GM04504 (cell line): Measurements from ENCODE around the gene PKNOX2.

Experiments used
- DNase-seq: peaks from one replicate; pipeline ENCODE4 v3.0.0-alpha.2; 2012; ENCODE audit warnings: low read depth

PKNOX2 gene

DNA sequence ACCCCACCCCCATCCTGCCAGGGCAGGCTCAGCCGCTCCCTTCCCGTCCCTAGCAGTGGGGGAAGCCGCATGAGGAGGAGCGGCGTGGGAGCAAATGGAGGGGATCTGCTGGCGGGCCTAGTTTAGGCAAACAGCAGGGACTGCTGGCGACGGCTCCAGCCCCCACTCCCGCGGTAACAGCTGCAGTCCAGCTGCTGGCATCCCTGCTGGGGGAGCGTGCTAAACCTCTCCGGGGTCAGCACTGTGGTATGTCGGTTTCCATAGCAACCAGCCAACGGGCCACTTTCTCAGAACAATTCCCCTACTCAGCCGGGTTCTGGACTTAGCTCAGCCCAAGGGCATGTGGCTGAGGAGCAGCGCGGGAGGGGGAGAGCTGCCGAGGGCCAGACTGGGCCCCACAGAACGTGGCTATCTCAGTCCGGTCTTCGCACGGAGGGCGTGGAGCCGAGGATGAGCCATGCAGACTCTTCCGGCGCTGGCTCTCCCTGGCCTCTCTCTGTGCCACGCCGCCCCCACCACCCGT lies 98.8 kb downstream of the PKNOX2 start:
- DNase-seq = peak; percentile 95

DNA sequence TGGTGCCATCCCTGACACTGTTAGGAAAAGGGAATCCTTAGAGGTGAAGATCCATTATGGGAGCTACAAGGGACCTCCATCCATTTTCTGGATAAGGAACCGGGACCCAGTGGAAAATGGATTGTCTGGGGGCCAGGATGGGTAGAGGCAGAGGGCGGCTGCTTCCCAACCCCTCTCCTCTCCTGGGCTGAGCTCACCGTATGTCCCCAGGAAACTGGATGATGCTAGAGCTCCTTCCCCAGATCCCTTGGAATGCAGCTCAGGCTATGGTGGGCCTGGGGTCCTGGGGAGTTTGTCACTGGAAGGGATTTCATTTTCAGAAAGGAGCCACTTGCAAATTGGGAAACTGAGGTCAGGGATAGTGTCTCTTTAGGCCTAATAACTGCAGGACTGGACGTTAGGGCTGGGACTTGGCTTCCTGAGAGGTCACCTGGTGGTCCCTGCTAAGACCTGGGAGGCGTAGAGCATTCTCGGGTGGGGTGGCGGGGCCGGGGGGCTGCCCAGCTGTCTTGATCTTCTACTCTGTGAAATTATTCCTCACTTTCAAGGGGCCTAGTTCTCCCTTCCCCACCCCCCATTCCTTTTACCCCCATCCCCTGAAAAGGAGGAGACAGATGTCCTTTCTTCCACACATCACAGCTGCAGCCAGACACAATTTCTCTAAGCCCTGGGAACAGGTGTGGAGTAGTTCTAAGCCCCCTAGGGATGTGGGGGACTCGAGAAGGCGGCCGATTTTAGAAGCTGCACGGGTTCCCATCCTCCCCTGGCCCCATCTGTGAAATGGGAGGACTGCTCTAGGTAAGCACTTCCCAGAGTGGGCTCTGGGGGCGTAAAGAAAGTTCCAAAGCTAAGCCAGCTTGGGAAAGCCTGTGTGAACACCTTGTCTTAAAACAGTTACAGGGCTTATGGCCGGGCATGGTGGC lies 99.8 kb downstream of the PKNOX2 start:
- no peak for DNase-seq

DNA sequence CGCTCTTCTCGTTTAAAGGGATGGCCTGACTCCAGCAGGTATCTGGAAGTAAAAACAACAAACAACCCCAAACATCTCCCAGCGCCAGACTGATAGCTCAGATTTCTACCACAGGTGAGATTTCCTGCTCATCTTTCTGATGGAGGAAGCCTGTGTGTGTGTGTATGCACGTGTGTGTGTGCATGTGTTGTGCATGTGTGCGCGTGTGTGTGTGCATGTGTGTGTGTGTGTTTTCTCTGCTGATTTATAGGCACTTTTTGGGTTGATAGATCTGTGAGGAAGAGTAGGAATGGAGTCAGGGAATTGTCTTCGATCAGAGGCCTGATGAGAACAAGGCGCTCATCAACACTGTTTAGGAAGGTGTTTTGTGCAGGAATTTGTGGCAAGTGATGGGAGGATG lies 103.0 kb downstream of the PKNOX2 start:
- DNase-seq = no peak

DNA sequence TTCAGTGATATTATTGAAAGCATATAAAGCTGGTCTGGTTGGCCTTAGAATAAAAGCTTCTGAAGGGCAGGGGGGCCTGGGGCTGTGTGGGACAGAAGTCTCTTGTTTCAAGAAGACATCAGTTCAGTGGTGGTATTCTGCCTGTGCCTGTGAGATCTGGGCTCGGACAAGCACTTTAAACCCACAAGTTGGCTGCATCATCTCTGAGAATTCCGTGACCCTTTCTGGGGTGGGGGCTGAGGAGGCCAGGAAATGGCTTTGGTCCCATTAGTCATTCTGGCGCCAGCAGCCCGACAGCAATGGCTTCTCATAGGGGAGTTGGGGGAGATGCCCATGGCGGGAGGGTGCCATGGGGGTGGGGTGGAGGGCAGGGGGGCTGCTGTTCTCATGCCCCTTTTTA lies 104.1 kb downstream of the PKNOX2 start:
- no peak for DNase-seq

DNA sequence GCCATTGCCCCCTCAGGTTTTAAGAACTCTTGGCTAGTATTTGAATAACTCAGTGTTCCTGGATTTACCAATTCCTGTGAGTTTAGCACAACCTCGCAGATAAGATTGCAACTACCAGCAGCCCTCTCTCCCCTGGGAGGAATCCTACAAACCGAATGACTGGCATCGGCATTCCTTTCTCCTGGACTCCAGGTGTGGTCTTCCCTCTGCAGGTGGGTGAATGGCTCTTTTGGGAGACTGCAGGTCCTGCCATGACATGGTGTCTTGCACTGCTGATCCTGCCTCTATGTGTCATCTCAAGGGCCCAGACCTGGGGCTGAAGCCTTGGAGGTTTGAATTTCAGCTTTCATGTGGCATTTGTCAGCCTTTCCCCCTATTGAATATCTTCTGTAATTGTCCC lies 105.6 kb downstream of the PKNOX2 start:
- no peak for DNase-seq

DNA sequence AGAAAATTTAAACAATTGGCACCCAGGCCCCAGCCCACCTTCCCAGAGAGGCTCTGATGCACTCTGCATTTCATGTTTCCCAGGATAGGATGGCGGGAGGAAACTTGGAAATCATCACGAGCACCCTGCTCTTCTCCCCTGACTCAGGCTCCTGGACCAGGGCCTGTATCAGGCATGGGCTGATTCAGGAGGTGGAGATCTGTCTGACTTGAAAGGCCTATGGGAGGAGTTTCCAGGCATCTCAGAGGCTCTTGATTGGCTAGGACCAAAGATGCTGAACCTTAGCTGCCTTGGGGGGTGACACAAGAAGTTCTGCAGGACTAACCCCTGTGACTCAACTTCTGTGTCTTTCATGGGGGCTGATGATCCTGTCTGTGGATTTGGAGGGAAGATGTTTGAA lies 106.2 kb downstream of the PKNOX2 start:
- no peak for DNase-seq

DNA sequence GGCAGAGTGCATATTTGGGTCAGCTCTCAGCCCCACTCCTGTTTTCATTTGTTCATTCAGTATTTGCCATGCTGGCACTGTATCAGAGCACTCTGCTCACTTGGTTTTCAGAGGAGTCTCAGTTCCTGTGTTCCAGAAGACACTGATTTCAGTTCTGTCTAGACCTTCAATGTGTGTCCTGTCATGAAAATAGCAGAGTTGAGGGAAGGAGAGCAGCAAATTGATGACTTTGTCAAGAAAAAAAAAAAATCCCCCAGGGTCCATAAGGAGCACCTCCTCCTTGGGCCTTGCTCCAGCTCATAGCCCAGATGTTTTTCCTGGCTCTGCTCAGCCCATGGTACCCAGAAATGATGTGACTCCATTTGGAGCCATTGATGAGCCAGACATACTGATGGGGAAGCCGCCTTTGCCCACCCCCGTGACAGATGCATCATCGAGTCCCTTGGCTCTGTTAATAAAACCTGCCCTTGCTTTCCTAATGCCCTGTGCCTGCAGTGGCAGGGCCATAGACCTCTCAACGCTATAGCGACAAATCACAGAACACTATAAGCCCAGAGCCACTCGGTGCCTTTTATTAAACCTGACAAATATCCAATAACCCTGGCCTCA lies 107.0 kb downstream of the PKNOX2 start:
- DNase-seq = no peak

DNA sequence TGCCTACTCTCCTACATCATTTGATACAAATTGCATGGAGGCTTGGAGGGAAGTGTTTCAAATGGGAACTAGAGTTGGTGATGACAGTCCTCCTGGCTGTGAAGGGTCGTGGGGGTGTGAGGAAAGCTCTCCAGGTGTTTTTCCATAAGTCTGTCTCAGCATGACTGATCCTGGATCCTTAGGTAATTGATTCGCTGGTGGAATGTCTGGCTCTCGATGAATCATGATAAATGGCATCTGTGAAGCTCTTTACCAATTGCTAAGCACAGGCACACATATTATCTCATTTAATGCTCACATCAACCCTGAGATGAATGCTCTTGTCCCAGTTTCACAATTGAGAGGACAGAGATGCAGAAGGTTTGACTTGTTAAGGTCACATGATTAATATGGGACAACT lies 107.5 kb downstream of the PKNOX2 start:
- DNase-seq = no peak

DNA sequence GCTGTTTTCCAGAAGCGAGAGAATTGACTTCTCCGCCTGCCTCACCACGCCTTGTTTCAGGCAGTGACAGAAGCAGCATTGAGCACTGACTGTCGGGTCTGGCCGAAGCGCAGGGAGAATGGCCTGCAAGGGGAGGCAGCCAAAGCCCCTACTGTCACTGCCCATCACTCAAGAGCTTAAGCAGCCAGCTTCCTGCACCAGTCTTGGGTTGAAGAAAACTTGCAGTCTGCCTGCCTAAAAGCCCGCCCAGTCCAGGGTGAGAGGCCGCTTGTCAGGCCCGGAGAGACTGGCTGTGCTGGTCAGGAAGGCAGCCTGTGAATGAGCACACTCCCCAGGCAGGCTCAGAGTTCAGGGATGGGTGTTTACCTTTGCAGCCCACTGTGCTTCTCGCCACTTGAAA lies 108.3 kb downstream of the PKNOX2 start:
- DNase-seq = no peak

DNA sequence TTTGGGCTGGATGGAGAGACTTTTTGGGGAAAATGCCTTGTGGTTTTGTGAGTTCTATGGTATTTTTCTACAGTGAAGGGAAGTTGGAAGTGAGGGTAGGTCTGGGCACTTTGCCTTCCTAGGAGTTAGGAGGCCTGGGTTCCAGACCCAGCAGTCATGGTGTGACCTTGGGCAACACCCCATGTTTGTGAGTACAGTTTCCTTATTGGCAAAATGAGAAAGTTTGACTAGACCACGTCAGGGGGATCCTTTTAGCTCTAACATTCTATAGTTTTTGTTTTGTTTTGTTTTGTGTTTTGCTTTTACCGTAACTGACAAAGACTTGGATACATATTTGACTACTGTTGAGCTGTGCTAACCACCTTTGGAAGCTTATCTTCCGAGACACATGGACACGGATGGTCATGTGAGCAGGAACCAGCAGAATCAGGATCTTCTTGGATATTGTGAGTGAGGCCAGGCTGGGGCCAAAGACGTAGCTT lies 109.0 kb downstream of the PKNOX2 start:
- DNase-seq = no peak

DNA sequence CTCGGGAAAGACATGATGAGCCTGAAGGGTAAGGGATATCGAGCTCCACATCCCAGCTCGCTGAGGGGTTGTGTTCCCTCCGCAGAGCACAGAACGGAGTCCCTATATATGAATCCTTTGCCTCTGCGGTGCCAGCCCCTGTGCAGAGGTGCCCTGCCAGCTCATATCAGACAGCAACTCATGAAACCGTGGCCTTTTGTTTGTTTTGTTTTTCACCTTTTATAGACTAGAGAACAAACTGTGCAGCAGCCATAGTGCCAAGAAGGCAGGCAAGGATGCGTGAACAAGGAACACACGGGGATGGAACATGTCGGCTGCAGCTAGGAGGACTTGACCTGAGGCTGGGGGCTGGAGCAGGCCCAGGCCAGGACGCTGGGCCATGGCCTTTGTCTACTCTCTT lies 109.8 kb downstream of the PKNOX2 start:
- no peak for DNase-seq

DNA sequence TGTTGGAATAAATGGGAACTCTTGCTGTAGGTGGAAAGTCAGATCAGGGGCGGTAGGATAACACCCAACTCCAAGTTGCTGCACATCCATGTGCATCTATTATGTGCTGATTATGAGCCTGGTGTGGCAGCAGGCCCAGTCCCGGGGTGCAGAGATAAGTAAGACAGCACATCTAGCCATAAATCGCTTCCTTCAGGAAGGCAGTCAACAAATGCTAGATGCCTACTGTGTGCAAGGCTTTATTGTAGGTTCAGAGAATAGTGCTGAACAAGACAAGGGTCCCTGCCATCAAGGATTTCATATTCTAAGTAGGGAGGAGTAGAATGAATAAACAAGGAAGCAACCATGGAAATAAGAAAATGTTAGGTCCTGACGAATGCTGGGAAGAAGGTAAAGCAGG lies 110.2 kb downstream of the PKNOX2 start:
- no peak for DNase-seq

DNA sequence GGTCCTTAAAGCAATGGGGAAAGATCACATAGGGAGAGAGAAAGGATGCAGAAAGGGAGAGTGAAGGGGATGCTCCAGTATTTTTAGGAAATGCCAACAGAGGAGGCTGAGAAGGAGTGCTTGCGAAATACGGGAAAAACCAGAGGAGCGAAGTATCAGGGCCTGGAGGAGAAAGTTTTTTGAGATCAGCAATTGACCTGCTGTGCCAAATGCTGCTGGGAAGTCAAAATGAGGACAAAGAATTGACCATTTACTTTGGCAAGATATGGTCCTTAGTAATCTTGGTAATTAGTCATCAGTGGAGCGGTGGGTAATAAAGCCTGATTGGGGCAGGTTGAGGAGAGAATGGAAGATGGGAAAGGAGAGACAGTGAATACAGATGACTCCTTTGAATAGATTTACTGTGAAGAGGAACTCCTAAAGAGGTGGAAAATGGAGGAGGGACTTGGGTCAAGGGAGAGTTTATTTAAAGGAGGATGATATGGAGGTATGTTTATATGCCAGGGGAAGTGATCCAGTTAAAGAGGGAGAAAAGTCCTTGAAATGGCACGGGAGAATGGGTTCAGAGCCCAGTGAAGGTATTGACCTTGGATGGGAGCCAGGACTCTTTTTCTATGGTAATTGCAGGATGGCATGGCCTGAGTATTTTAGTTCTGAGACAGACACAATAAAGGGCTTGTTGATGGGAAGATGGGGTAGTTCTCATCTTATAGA lies 111.5 kb downstream of the PKNOX2 start:
- DNase-seq = no peak

DNA sequence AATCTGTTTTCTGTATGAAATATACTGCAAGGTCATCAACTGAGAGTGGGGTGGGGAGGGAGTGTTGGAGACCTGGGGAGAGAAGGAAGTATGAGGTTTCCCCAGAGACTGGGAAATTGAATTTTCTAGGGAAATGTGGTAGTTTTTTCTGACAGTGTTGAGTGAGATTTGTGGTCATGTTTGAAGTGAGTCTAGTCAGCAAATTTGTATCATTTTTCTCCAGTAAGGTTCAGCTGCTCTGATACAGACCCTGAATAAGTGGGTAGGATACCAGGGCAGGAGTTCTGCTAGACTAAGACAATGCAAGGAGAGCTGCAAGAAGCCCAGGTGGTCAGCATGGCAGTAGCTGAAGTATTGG lies 112.0 kb downstream of the PKNOX2 start:
- DNase-seq = no peak

DNA sequence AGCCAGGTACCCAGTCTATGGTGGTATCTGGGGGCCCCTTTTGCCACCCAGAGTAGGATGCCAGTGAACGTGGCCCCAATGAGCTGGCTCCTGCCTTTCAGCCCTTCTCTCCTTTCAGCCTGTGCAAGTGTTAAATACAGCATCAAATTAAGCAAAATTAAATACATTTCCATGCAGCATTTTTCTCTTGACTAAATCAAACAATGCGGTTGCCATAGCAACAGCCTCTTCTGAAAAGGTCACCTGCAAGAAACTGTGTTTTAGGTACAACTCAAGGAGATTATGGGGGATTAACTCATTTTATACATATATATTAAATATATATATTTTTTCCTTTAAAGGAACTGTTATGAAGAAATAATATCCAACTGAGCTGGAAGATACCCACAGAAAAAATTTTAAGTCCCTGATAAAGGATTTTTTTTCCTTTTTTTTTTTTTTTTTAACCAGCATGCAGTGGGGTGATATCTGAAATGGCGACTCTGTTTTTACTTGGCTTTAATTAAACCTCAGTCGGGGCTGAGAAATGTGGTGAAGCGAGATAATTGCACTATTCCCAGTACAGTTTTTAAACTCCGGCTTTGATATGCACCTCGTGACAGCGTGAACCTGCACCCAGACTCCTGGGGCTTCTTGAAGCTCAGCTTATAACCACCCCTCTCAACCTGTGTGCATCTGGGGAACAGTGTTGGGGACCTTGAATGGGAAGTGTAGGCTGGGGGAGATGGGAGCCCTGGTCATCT lies 115.3 kb downstream of the PKNOX2 start:
- DNase-seq = no peak

DNA sequence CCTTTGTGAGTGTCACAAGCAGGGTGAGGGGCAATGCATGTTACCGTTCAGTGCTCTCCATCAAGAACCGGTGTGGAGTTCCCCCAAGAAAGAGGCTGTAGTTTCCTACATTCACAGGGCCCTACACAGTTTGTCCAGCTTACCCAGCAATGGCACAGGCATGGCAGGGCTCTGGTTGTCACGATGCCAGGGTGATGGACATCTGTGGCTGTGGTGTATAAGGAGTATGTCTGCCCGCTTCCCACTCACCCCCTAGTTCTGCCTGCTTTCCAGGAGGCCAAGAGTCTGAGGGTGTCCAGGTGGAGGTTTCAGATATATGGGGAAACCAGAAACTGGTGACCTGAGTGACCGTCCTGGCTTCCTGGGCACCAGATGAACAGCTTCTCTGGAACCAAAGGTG lies 116.1 kb downstream of the PKNOX2 start:
- no peak for DNase-seq

DNA sequence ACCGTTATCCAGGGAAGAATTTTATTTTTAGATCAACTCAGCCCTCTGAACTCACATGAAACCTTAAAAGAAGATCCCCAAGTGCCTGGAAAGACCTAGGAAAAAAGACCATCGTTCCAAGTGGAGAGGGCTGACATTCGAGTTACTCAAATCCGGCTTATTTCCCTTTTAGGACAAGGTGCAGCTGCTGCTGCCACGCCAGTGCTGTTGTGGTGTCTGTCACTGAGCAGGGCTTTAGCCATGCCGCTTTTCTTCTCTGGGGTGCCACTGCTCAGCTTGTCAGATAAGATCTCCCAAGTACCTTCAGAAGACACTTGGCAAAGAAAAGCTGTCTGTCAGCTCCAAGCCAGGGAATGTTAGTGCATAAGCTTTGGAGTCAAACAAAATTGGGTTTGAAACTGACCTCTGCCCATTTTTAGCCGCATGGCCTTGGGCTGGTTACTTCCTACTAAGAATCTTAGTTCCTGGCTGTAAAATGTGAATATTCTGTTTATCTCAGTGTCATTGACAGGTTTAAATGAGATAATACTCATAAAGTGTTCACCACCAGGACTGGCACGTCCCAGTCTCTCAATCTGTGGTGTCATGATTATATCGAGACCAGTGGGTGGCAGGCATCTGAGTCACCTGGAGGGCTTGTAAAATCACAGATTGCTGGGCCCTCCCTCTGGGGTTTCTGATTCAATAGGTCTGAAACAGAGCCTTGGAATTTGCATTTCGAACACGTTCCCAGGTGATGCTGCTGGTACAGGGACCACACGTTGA lies 117.5 kb downstream of the PKNOX2 start:
- DNase-seq = no peak

DNA sequence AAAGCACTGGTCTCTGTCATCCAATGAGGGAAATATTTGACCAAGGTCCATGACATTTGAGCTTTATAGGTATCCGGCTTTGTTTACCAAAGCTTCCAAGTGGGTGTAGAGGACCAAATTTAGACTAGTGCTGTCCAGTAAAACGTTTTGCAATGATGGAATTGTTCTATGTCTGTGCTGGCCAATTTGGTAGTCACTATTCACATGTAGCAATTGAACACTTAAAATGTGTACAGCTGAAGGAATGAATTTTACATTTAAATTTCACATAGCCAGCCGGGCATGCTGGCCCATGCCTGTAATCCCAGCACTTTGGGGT lies 118.0 kb downstream of the PKNOX2 start:
- no peak for DNase-seq

DNA sequence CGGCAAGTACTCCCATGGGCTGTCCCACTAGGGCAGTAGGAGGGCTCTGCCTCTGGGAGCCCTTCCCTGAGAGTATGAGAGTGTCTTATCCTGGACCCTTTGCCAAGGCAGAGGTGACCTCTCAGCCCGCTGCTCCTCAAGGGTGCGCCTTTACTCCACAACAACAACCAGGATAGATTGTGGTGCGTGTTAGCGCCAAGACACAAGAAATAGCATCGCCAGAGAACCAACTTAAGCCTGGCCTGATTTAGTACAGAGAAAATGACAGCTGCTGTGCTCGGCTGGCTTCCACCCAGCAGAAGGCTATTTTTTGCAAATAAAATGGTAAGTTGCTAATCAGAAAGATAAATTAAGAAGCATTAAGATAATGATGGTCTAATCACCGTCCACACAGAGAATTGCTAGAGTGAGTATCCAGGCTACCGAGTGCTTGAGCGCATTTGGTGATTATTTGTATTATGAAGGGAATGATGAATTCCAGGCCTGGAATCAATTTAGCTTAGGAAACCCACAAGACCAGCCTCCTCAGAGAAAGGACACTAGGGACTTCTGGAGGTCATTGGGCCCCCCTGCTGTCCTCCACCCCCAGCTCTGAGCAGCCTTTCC lies 119.8 kb downstream of the PKNOX2 start:
- no peak for DNase-seq

DNA sequence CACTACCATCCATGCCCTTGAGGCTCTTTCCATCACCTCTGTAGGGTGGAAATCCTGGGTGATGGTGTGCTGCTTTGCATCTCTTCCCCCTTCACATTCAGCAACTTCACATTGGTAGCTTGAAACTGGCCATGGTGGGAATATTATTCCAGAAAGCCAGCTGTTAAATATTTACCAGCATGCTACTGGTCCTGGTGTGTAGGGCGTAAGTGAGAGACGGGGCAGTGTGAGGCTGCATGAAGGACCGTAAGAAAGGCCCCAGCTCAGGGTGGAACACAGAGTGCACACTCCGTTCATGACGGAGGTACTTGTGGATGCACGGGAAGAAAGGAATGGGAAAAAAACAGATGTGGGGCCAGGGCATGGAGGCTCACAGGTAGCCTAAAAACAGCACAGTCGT lies 121.3 kb downstream of the PKNOX2 start:
- no peak for DNase-seq

DNA sequence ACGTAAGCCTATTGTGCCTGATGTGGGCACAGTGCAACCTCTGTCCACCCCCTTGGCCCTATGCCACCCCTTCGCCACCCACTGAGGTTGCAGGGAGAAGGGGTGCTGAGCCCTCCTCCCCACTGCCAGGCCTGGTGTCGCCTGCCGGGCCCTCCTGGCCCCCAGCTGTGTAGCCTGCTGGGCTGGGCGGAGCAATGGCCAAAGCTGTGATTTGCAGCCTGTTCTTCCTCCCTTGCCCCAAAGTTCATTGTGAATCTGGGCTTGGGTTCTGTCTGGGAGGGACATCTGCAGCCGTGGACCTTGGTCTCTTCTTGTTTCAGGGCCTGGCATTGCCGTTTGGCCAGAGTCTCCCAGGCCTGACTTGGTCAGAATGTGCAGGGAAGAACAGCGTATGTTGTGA lies 121.9 kb downstream of the PKNOX2 start:
- DNase-seq = no peak
